Cardiac fibroblast (primary cell): Measurements from ENCODE around the gene EMP3.
A peak's percentile ranks its signal among the peaks of the same experiment; 100 is the strongest.
"Not testable (repeated sequence)": the region's sequence is repeated elsewhere in the genome, so short reads cannot be mapped to it uniquely, and the experiment has no call there.

Source experiments
- DNase-seq, 2 donors: peaks; one replicate each; pipeline versions ENCODE4 v3.0.0 to v3.0.0-alpha.2; 2010; ENCODE audit warnings: low read depth in 2 of 2
- H3K4me3 ChIP-seq, 2 donors: replicated peaks in 1 of 2; 1 replicate in 1 of 2; 2 replicates in 1 of 2; pipeline ENCODE4 v1.5.1; 2011; ENCODE audit warnings: low read depth in 2 of 2, low read length in 2 of 2, mild to moderate bottlenecking in 2 of 2, moderate library complexity in 1 of 2
- CTCF ChIP-seq: IDR thresholded peaks from one replicate; pipeline ENCODE4 v1.5.1; 2011; ENCODE audit warnings: low read depth, mild to moderate bottlenecking, low read length, inconsistent platforms

Gene EMP3

GRCh38 chr19:48315712-48316111 is 9.6 kb upstream of the EMP3 start:
- H3K4me3 ChIP-seq, result no peak overlapping the region
- DNase-seq, result no peak
- no peak for TF ChIP-seq CTCF

GRCh38 chr19:48317708-48317960 is 7.7 kb upstream of the EMP3 start:
- DNase-seq, H3K4me3 ChIP-seq: not testable (repeated sequence)

DNA sequence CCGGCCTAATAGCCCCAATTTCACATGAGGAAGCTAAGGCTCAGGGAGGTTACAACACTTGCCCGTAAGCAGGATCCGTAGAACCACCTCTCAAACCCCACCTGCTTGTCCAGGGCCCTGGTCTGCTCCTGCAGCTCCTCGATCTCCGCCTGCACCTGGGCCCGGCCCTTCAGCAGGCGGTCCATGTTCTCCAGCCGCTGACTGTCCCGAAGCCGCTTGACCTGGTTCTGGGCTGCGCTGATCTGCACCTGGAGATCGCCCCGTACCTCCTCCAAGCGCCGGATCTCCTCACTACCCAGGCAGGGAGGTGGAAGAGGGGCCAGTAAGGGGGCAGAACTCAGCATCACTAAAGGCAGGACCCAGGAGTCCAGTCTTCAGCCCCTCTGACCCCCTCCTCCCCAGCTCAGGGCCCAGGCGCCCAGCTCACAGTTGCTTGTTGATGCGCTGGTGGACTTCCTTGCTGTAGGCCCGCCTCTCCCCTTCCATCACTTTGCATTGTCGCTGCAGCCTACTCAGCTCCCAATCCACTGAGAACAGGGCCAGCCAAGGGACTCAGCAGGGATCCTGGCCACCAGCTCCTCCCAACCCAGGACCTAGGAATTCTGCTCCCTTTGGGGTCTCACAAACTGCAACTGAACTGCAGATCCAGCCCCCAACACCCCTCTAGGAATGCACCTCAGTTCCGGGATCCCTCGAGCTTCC is 6.9 kb upstream of the EMP3 start:
- TF ChIP-seq CTCF, result no peak
- H3K4me3 ChIP-seq, result no peak overlapping the region
- no peak for DNase-seq

DNA sequence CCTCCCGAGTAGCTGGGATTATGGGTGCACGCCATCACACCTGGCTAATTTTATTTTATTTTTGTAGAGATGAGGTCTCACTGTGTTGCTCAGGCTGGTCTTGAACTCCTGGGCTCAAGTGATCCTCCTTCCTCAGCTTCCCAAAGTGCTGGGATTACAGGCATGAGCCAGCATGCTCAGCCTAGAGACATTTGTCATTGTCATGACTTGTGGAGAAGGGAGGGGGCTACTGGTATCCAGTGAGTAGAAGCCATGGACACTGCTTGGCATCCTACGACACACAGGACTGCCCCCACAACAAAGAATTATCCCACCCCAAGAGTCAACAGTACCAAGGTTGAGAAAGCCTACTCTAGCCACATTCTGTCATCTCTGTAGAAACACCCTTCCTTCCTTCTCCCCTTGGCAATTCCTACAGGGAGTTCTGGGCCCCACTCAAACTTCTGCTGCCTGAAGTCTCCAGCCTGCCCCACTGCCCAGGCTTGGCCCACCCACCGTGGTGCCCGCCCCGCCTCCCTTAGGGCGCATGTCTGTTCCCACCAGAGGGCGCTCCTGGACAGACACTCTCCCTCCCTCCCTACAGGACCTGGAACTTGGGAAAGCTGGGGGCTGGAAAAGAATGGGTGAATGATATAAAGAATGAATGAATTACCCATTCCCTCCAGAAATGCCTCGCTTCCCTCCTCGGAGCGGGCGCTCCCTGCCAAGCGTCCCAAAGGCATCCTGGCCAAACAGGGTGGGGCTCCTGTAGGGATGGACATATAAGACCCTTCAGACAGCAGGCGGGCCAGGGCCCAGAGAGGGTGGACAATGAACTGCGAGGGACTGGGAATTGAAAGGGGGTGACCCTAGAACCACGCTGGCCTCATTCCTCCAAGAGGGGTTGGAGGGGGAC is 5.5 kb upstream of the EMP3 start:
- H3K4me3 ChIP-seq, result no peak overlapping the region
- peak; percentile 87 for TF ChIP-seq CTCF
- peak; percentile 84 to 88 for DNase-seq

GRCh38 chr19:48321372-48321621 is 4.1 kb upstream of the EMP3 start:
- H3K4me3 ChIP-seq, result peak overlapping the region; percentile 53 to 55
- peak; percentile 89 to 96 for DNase-seq
- TF ChIP-seq CTCF, result no peak

DNA sequence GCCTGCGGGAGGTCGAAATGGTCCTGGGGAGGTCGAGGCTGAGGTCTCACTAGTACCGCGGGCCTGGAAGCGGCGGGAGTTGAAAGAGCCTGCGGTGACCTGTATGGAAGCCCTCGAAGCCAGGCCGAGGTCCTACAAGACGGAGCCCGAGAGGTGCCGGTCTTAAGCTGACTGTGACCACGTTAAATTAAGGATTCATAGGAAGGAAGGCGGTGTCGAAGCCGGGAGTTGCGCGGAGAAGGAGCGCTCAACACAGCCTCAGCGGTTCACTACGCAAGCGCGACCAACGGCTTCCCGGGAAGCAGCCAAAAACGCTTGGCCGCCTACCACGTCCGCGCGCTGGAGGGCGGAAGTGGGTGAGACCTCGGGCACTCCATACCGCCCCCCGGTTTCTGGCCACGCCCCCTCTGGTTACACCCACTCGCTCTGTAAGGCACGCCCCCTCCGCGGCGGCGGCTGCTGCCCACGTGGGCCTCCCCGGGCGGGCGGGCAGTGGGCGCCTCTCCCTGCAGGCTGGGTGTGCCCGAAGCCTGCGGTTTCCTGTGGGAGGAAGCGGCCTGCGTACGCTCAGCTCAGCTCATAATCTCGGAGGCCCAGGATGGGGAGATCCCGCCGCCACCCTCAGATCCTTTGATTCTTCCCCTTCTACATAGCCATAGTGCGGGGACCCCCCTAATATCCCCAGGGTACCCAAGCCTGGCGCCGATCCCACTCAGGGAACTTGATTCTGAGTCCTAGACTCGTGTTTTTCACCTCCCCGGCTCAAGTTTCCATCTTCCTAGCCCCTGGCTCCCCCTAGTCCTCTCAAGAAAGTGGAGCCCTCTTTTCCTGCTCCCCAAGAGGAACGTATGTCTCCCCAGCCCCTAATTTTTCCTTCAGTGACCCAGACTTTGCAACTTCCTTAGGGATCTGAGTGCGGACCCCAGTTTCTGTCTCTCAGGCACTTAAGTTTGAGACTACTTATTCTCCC is 3.4 kb upstream of the EMP3 start:
- peak overlapping the region; percentile 53 to 55 for H3K4me3 ChIP-seq
- peak; percentile 99 to 100 for DNase-seq
- no peak for TF ChIP-seq CTCF
